Endothelial cell of umbilical vein (primary cell): ENCODE measurements around the gene NLE1. TPM values are rescaled to one million over a fixed set of nuclear protein-coding genes. Genes with fewer than 3 reads are reported as not detected.
"Not testable (repeated sequence)": the region's sequence is repeated elsewhere in the genome, so short reads cannot be mapped to it uniquely, and the experiment has no call there.

ENCODE experiments used
- BruUV-seq: library from RNA; stranded (reverse); fragments of 400-500 nt; replicated peaks from 2 replicates; lab custom pipeline; 2021; lab: Mats Ljungman, UMichigan
- CTCF ChIA-PET: fragments of 300-600, 350-600 bp; sonication (Branson Sonifier 250); formaldehyde crosslinking; loops from one replicate; lab custom pipeline; 2021; ENCODE audit warnings: antibody characterized with exemption, inconsistent platforms; lab: Charles Lee
- POLR2A ChIA-PET: fragments of 300-600, 350-600 bp; sonication (Branson Sonifier 250); formaldehyde crosslinking; loops from one replicate; lab custom pipeline; 2021; ENCODE audit warnings: antibody characterized with exemption, inconsistent platforms; lab: Charles Lee
- DNase-seq: peaks from one replicate; pipeline ENCODE4 v3.0.0-alpha.2; 2011; ENCODE audit warnings: low read depth, low spot score
- FAIRE-seq: peaks from 2 replicates; lab custom pipeline; 2011; peaks lifted over from hg19 to GRCh38; lab: Jason Lieb, UNC
- H2AFZ ChIP-seq: 2 replicates; pipeline ENCODE4 v1.6.0; 2012; ENCODE audit warnings: low read depth, low read length, control low read depth, inconsistent platforms
- H3K27ac ChIP-seq: 2 replicates; pipeline ENCODE4 v1.5.1; 2011; ENCODE audit warnings: low read depth, mild to moderate bottlenecking, control low read depth, low read length, moderate library complexity; ENCODE audit not compliant: insufficient read depth
- H3K27me3 ChIP-seq, 2 experiments: 2 replicates each; pipeline versions ENCODE4 v1.6.0 to v1.6.1; 2011; ENCODE audit warnings: low read length in 2 of 2, mixed read lengths in 1 of 2; ENCODE audit not compliant: control insufficient read depth in 2 of 2, insufficient read depth in 2 of 2
- H3K36me3 ChIP-seq, 2 experiments: 2 replicates in 1 of 2; 3 replicates in 1 of 2; pipeline ENCODE4 v1.5.1; 2011; ENCODE audit warnings: low read length in 2 of 2, mild to moderate bottlenecking in 1 of 2, moderate library complexity in 1 of 2; ENCODE audit not compliant: control insufficient read depth in 2 of 2, insufficient read depth in 2 of 2; ENCODE audit errors: extremely low read depth in 1 of 2
- H3K4me1 ChIP-seq: 3 replicates; pipeline ENCODE4 v1.5.1; 2011; ENCODE audit warnings: mild to moderate bottlenecking, low read length; ENCODE audit not compliant: control insufficient read depth, insufficient read depth; ENCODE audit errors: extremely low read depth
- H3K4me2 ChIP-seq: 2 replicates; pipeline ENCODE4 v1.6.1; 2011; ENCODE audit warnings: low read length, control low read depth, mixed read lengths; ENCODE audit not compliant: insufficient read depth
- H3K4me3 ChIP-seq, 3 experiments: fragments of 200-600 bp in 1 of 3; sonication (generic), shearing (Covaris generic) in 1 of 3; replicated peaks in 1 of 3; 2 replicates each; pipeline ENCODE4 v1.5.1; 2011 to 2016; ENCODE audit warnings: control low read depth in 3 of 3, low read length in 3 of 3, mild to moderate bottlenecking in 2 of 3, inconsistent platforms in 1 of 3, low read depth in 1 of 3, moderate library complexity in 1 of 3; ENCODE audit not compliant: insufficient read depth in 1 of 3
- H3K79me2 ChIP-seq: 2 replicates; pipeline ENCODE4 v1.6.0; 2012; ENCODE audit warnings: low read length, inconsistent platforms; ENCODE audit not compliant: control insufficient read depth, insufficient read depth
- H3K9ac ChIP-seq: replicated peaks from 2 replicates; pipeline ENCODE3; 2011; ENCODE audit warnings: low read length, control low read depth; ENCODE audit not compliant: insufficient read depth; ENCODE audit errors: extremely low read depth
- H3K9me1 ChIP-seq: replicated peaks from 3 replicates; pipeline ENCODE4 v1.6.0; 2011; ENCODE audit warnings: mild to moderate bottlenecking, low read length; ENCODE audit not compliant: control insufficient read depth, insufficient read depth; ENCODE audit errors: extremely low read depth
- H3K9me3 ChIP-seq: replicated peaks from 2 replicates; pipeline ENCODE4 v1.5.1; 2012; ENCODE audit warnings: low read length, inconsistent platforms; ENCODE audit not compliant: control insufficient read depth, insufficient read depth
- H4K20me1 ChIP-seq: replicated peaks from 2 replicates; pipeline ENCODE3; 2011; ENCODE audit warnings: mild to moderate bottlenecking, low read length; ENCODE audit not compliant: control insufficient read depth, insufficient read depth; ENCODE audit errors: extremely low read depth
- JUN ChIP-seq: IDR thresholded peaks from 2 replicates; pipeline ENCODE4 v1.6.1; 2011; ENCODE audit warnings: borderline replicate concordance, low read depth; ENCODE audit not compliant: insufficient read length, insufficient read depth
- MYC ChIP-seq: IDR thresholded peaks from one replicate; pipeline ENCODE4 v1.6.1; 2011; ENCODE audit warnings: mild to moderate bottlenecking, low read depth, low read length
- POLR2AphosphoS5 ChIP-seq: IDR thresholded peaks from 2 replicates; pipeline ENCODE4 v1.6.1; 2012; ENCODE audit warnings: low read depth, mild to moderate bottlenecking, control low read depth, low read length, moderate library complexity; ENCODE audit not compliant: insufficient read depth
- dilution Hi-C: fragments of 300-500 bp; cut with MboI; formaldehyde crosslinking; loops from one replicate; pipeline ENCODE4 v1.15.0; 2019; ENCODE audit warnings: low sequenced_read_pairs; ENCODE audit not compliant: extremely low pct_ligation_motif_present
- intact Hi-C: fragments of 100-400 bp; cut with micrococcal nuclease; formaldehyde crosslinking; loops from one replicate; pipeline ENCODE4 v1.10.0; 2022
- polyA plus RNA-seq, 4 experiments: library from polyadenylated mRNA; depleted of rRNA in 3 of 4; stranded (reverse) in 3 of 4; unstranded in 1 of 4; fragments of >200 nt; gene quantifications; 2 replicates each; pipeline versions ENCODE4 v1.2.1 to v1.2.3, GENCODE V29; 2011 to 2012; ENCODE audit warnings: missing spikeins in 1 of 4
- total RNA-seq: library from RNA; stranded (reverse); gene quantifications from 2 replicates; pipeline ENCODE4 v1.2.3, GENCODE V29; 2021

The NLE1 gene
- total and polyA plus RNA-seq, 2 donors (not counting 3 experiments of a cell fraction or from before 2014, with no cell fraction given): 19.1 to 22.8 TPM

DNA sequence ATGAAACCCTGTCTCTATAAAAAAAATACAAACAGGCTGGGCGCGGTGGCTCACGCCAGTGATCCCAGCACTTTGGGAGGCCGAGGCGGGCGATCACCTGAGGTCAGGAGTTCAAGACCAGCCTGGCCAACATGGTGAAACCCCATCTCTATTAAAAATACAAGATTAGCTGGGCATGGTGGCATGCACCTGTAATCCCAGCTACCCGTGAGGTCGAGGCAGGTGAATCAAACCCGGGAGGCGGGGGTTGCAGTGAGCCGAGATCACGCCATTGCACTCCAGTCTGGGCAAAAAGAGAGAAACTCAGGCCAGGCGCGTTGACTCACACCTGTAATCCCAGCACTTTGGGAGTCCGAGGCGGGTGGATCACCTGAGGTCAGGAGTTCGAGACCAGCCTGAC lies 31.3 kb downstream of the NLE1 start:
- H3K4me1 ChIP-seq, H4K20me1 ChIP-seq, H2AFZ ChIP-seq, H3K9me1 ChIP-seq, H3K9ac ChIP-seq, H3K36me3 ChIP-seq, H3K27ac ChIP-seq, POLR2A ChIA-PET, intact Hi-C loops, H3K27me3 ChIP-seq, DNase-seq, FAIRE-seq, H3K4me2 ChIP-seq, H3K9me3 ChIP-seq, H3K79me2 ChIP-seq, BruUV-seq, H3K4me3 ChIP-seq: not testable (repeated sequence)
- CTCF ChIA-PET: interaction anchor here (0.9 kb wide), 1 partner anchor 526 kb away, joined by 3 read pairs; no protein-coding TSS in a partner anchor
- dilution Hi-C loops: loop anchor here (25.0 kb wide), 1 partner anchor 123 kb away; the partner anchor contains the start of gene LIG3

DNA sequence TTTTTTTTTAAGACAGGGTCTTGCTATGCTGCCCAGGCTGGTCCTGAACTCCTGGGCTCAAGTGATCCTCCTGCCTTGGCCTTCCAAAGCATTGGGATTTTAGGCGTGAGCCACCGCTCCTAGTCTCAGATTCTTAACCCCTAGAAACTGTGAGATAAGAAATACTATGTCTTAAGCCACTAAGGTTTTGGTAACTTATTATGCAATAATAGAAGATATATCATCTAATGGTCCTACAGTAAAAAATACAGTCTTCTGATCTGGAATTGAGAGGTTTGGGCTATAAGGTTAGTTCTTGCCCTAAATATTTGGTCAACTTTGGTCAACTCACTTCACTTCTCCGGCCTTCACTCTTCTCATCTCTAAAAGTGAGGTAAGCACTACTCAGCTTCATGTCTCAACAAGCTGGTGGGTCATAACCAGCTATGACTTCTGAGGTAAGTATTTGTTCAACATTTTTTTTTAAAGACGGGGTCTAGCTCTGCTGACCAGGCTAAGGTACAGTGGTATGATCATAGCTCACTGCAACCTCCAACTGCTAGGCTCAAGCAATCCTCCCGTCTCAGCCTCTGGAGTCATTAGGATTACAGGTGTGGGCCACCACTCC lies 37.2 kb downstream of the NLE1 start:
- H3K9ac ChIP-seq: no peak overlapping the region
- H3K36me3 ChIP-seq: peaks cover 4 to 19% of the 10 kb centered on the region in 2 experiments
- no peaks in the 10 kb centered on the region for H3K79me2 ChIP-seq
- no peaks in the 10 kb centered on the region for H3K4me1 ChIP-seq
- intact Hi-C loops (no loop called here), dilution Hi-C loops (loop anchor here (25.0 kb wide), 1 partner anchor 118 kb away; the partner anchor contains the start of gene LIG3)
- no peak overlapping the region for H3K4me3 ChIP-seq
- no peak for DNase-seq
- H4K20me1 ChIP-seq: no peaks in the 10 kb centered on the region
- FAIRE-seq: no peak
- no peak overlapping the region for H3K27ac ChIP-seq
- no peak overlapping the region for H3K4me2 ChIP-seq
- no peaks in the 10 kb centered on the region for H3K9me3 ChIP-seq
- H3K27me3 ChIP-seq: no peaks in the 10 kb centered on the region
- no peak overlapping the region for H2AFZ ChIP-seq
- no TSS peak for BruUV-seq
- ChIA-PET POLR2A (no interaction called here), CTCF (interaction anchor here (1.2 kb wide), 1 partner anchor 15 kb away, joined by 3 read pairs; no protein-coding TSS in a partner anchor)
- TF ChIP-seq MYC (no peak), POLR2AphosphoS5 (no peak), JUN (no peak)
- H3K9me1 ChIP-seq: no peaks in the 10 kb centered on the region
